Smooth muscle cell (in vitro differentiated cells): ENCODE data around the gene ALDH1B1. TPM values are rescaled to one million over a fixed set of nuclear protein-coding genes. Genes with fewer than 3 reads are reported as not detected.

ENCODE experiments used
- DNase-seq: peaks from one replicate; lab custom pipeline; 2025; ENCODE audit not compliant: unreplicated experiment; lab: John Stamatoyannopoulos, UW
- H2AFZ ChIP-seq: fragments of 200-600 bp; sonication (generic); 2 replicates; pipeline ENCODE4 v1.6.0; 2016; ENCODE audit warnings: antibody characterized with exemption, low read depth, mild to moderate bottlenecking
- H3F3A ChIP-seq: fragments of 200-600 bp; sonication (generic); 2 replicates; pipeline ENCODE4 v1.6.0; 2017; ENCODE audit warnings: antibody characterized with exemption, low read depth
- H3K27ac ChIP-seq: fragments of 200-600 bp; sonication (generic); 2 replicates; pipeline ENCODE4 v1.5.1; 2016; ENCODE audit warnings: low read depth, mild to moderate bottlenecking
- H3K27me3 ChIP-seq: fragments of 200-600 bp; sonication (generic); 2 replicates; pipeline ENCODE4 v1.6.1; 2016; ENCODE audit warnings: low read depth, mild to moderate bottlenecking
- H3K36me3 ChIP-seq: fragments of 200-600 bp; sonication (generic); 2 replicates; pipeline ENCODE4 v1.5.1; 2016; ENCODE audit warnings: low read depth
- H3K4me1 ChIP-seq: fragments of 200-600 bp; sonication (generic); 2 replicates; pipeline ENCODE4 v1.5.1; 2016; ENCODE audit warnings: low read depth
- H3K4me2 ChIP-seq: fragments of 200-600 bp; sonication (generic); 2 replicates; pipeline ENCODE4 v1.6.0; 2016; ENCODE audit warnings: mild to moderate bottlenecking
- H3K4me3 ChIP-seq: fragments of 200-600 bp; sonication (generic); 2 replicates; pipeline ENCODE4 v1.5.1; 2016; ENCODE audit warnings: mild to moderate bottlenecking
- H3K79me2 ChIP-seq: fragments of 200-600 bp; sonication (generic); 2 replicates; pipeline ENCODE4 v1.6.0; 2016; ENCODE audit warnings: low read depth, mild to moderate bottlenecking
- H3K9ac ChIP-seq: fragments of 200-600 bp; sonication (generic); 2 replicates; pipeline ENCODE4 v1.6.0; 2016; ENCODE audit warnings: low read depth
- H3K9me3 ChIP-seq: fragments of 200-600 bp; sonication (generic); replicated peaks from 2 replicates; pipeline ENCODE4 v1.5.1; 2016; ENCODE audit warnings: low read depth
- H4K20me1 ChIP-seq: fragments of 200-600 bp; sonication (generic); 2 replicates; pipeline ENCODE4 v1.6.0; 2016; ENCODE audit warnings: low read depth
- CTCF ChIP-seq: fragments of 200-600 bp; sonication (generic); IDR thresholded peaks from 2 replicates; pipeline ENCODE4 v1.5.1; 2017; ENCODE audit warnings: borderline replicate concordance, mild to moderate bottlenecking, antibody characterized with exemption; ENCODE audit not compliant: insufficient read depth, poor library complexity, severe bottlenecking
- WGBS: methylation state at CpG from one replicate; pipeline ENCODE4 v1.1.7; 2016; ENCODE audit warnings: low lambda C conversion rate; 5-methylcytosine and 5-hydroxymethylcytosine counted together
- polyA plus RNA-seq: library from polyadenylated mRNA; unstranded; fragments of >200 nt; fragmentation: Nextera tagmentation; extraction: Ambion mirVana; gene quantifications from 2 replicates; pipeline ENCODE4 v1.2.1, GENCODE V29; 2016
- total RNA-seq: library from RNA; depleted of rRNA; stranded (reverse); fragments of >200 nt; gene quantifications from 2 replicates; pipeline ENCODE4 v1.2.3, GENCODE V29; 2014

Gene ALDH1B1
- total and polyA plus RNA-seq, 2 experiments from 2014 or later: 25.3 to 31.9 TPM

- H3K4me1 ChIP-seq: peaks cover 10% of the 10 kb centered on the region
- H3K36me3 ChIP-seq: no peaks in the 10 kb centered on the region
- TF ChIP-seq CTCF: no peak
- no peaks in the 10 kb centered on the region for H3F3A ChIP-seq
- no peak for DNase-seq
- H3K79me2 ChIP-seq: no peaks in the 10 kb centered on the region
- H3K9ac ChIP-seq: no peak overlapping the region
- peaks cover 11% of the 10 kb centered on the region for H3K27me3 ChIP-seq
- H3K27ac ChIP-seq: no peak overlapping the region
- no peaks in the 10 kb centered on the region for H4K20me1 ChIP-seq
- H3K9me3 ChIP-seq: no peaks in the 10 kb centered on the region
- H3K4me3 ChIP-seq: no peak overlapping the region
- WGBS: 70% methylated on average over 6 of the region's 6 CpGs
- H2AFZ ChIP-seq: no peak overlapping the region
- no peak overlapping the region for H3K4me2 ChIP-seq
These were observed 20.2 kb downstream of the ALDH1B1 start for GRCh38 chr9:38412751-38413150.

GRCh38 chr9:38413283-38413682 is 20.8 kb downstream of the ALDH1B1 start:
- H2AFZ ChIP-seq: no peak overlapping the region
- no peaks in the 10 kb centered on the region for H3F3A ChIP-seq
- H3K9ac ChIP-seq: no peak overlapping the region
- no peaks in the 10 kb centered on the region for H3K9me3 ChIP-seq
- H3K4me3 ChIP-seq: no peak overlapping the region
- no peaks in the 10 kb centered on the region for H3K79me2 ChIP-seq
- 91% methylated on average over 7 of the region's 7 CpGs for WGBS
- no peaks in the 10 kb centered on the region for H4K20me1 ChIP-seq
- DNase-seq: no peak
- peaks cover 15% of the 10 kb centered on the region for H3K27me3 ChIP-seq
- no peak for TF ChIP-seq CTCF
- H3K4me2 ChIP-seq: no peak overlapping the region
- H3K36me3 ChIP-seq: no peaks in the 10 kb centered on the region
- H3K4me1 ChIP-seq: peaks cover 10% of the 10 kb centered on the region
- H3K27ac ChIP-seq: no peak overlapping the region

- Histone ChIP-seq H3K36me3 (no peaks in the 10 kb centered on the region), H3K4me1 (peaks cover 11% of the 10 kb centered on the region), H2AFZ (no peak overlapping the region), H3K79me2 (no peaks in the 10 kb centered on the region), H3K9ac (no peak overlapping the region), H4K20me1 (no peaks in the 10 kb centered on the region), H3F3A (no peaks in the 10 kb centered on the region), H3K4me3 (no peak overlapping the region), H3K27ac (no peak overlapping the region), H3K27me3 (peaks cover 15% of the 10 kb centered on the region), H3K9me3 (no peaks in the 10 kb centered on the region), H3K4me2 (no peak overlapping the region)
- WGBS: 83% methylated on average over 24 of the region's 24 CpGs
- no peak for DNase-seq
- TF ChIP-seq CTCF: no peak
These were observed 21.7 kb downstream of the ALDH1B1 start for GRCh38 chr9:38414040-38414723.

- no peak overlapping the region for H3K9ac ChIP-seq
- no peaks in the 10 kb centered on the region for H3K9me3 ChIP-seq
- no peak for TF ChIP-seq CTCF
- H3F3A ChIP-seq: no peaks in the 10 kb centered on the region
- H3K4me1 ChIP-seq: peaks cover 15% of the 10 kb centered on the region
- H3K27me3 ChIP-seq: peaks cover 15% of the 10 kb centered on the region
- H3K4me2 ChIP-seq: no peak overlapping the region
- DNase-seq: no peak
- 90% methylated on average over 8 of the region's 8 CpGs for WGBS
- H2AFZ ChIP-seq: no peak overlapping the region
- H3K4me3 ChIP-seq: no peak overlapping the region
- H3K36me3 ChIP-seq: no peaks in the 10 kb centered on the region
- no peaks in the 10 kb centered on the region for H3K79me2 ChIP-seq
- H3K27ac ChIP-seq: no peak overlapping the region
- H4K20me1 ChIP-seq: no peaks in the 10 kb centered on the region
These were observed 23.4 kb downstream of the ALDH1B1 start for GRCh38 chr9:38415856-38416255.
